Neural progenitor cell (in vitro differentiated cells): Measurements from ENCODE around the gene LIPJ.

Source experiments
- CTCF ChIP-seq: fragments of 200-600 bp; sonication (generic); IDR thresholded peaks from 2 replicates; pipeline ENCODE4 v1.5.1; 2017; ENCODE audit warnings: antibody characterized with exemption, mild to moderate bottlenecking
- EZH2 ChIP-seq: fragments of 200-600 bp; sonication (generic); IDR thresholded peaks from 2 replicates; pipeline ENCODE4 v1.6.1; 2017; ENCODE audit warnings: antibody characterized with exemption, mild to moderate bottlenecking, moderate library complexity

- TF ChIP-seq CTCF (no peak), EZH2 (no peak)
Measured at GRCh38 chr10:88652616-88653015, 66.1 kb downstream of the LIPJ start.
